Keratinocyte (primary cell): ENCODE measurements around the gene CFAP61.

Experiments
- CTCF ChIP-seq, 3 experiments: IDR thresholded peaks in 1 of 3; conservative IDR thresholded peaks in 1 of 3; optimal IDR thresholded peaks in 1 of 3; 2 replicates in 2 of 3; 3 replicates in 1 of 3; pipeline versions ENCODE3 to v1.5.1; 2011; ENCODE audit warnings: low read length in 3 of 3, mild to moderate bottlenecking in 3 of 3, moderate library complexity in 2 of 3, control low read depth in 1 of 3, inconsistent platforms in 1 of 3; ENCODE audit not compliant: insufficient read depth in 2 of 3; ENCODE audit errors: extremely low read depth in 1 of 3
- EZH2 ChIP-seq: IDR thresholded peaks from one replicate; pipeline ENCODE4 v1.6.1; 2012; ENCODE audit warnings: inconsistent platforms, mild to moderate bottlenecking, low read length, moderate library complexity

GRCh38 chr20:20368418-20369249 lies 316.3 kb downstream of the CFAP61 start:
- TF ChIP-seq CTCF (optimal IDR thresholded peaks at IDR 0.05 in 1 of 3, IDR thresholded peaks at IDR 0.05 in 1 of 3, conservative IDR thresholded peaks at IDR 0.05 in 1 of 3; ENCODE audit: extremely low read depth in 1 of 3, insufficient read depth in 2 of 3, low read length in 3 of 3) (no peak), EZH2 (peak; percentile 85)
